ENCODE data around the gene GABRG3. TPM values are rescaled to one million over a fixed set of nuclear protein-coding genes. Genes with fewer than 3 reads are reported as not detected.
"Not testable (repeated sequence)": the region's sequence is repeated elsewhere in the genome, so short reads cannot be mapped to it uniquely, and the experiment has no call there.

Gene GABRG3
- total RNA-seq, 4 donors from 2014 or later, result not detected

- H3K27me3 ChIP-seq, result no peaks in the 10 kb centered on the region
- H3K27ac ChIP-seq (replicated peaks in 1 of 4), result no peak overlapping the region
- TF ChIP-seq CTCF (IDR thresholded peaks at IDR 0.05) (no peak), POLR2A (IDR thresholded peaks at IDR 0.05; ENCODE audit: low read depth) (no peak), EP300 (IDR thresholded peaks at IDR 0.05) (no peak), POLR2AphosphoS5 (IDR thresholded peaks at IDR 0.05) (no peak)
- peaks cover 0 to 25% (median 22%) of the 10 kb centered on the region in 4 donors for H3K9me3 ChIP-seq
- 76% methylated on average over 2 of the region's 2 CpGs for WGBS
- H3K36me3 ChIP-seq, result no peaks in the 10 kb centered on the region
- H3K4me3 ChIP-seq, result no peak overlapping the region
- no peak for DNase-seq (ENCODE audit: extremely low spot score)
- H3K4me1 ChIP-seq, result no peaks in the 10 kb centered on the region
- intact Hi-C loops (cut with DNase I), result no loop called here
Measured at GRCh38 chr15:27175472-27176153, 204.6 kb downstream of the GABRG3 start.

DNA sequence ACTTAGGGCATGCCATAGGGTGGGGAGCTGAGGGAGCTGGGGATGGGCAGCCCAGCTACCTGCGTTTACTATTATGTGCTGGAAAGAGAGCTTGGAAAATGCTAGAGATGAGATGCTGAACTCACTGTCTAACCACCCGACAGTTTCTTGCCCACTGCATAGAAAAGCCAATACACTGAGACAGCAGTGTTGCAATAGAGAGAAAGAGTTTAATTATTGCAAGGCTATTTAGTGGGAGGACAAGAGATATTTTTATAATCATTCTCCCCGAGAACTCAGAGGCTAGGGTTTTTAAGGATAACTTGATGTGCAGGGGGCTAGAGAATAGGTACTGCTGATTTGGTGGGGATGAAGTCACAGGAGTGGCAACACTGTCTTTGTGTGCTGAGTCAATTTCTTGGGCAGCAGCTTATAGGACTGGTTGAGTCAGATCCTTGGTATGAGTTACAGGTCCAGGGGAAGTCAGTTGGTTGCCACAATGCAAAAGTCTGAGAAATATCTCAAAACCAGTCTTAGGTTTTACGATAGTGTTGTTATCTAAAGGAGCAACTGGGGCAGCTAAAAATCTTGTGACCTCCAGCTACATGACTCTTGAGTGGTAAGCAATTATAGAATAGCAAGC lies 205.9 kb downstream of the GABRG3 start:
- 88% methylated on average over 4 of the region's 4 CpGs for WGBS
- intact Hi-C loops (cut with DNase I), result no loop called here
- no peak overlapping the region for H3K4me3 ChIP-seq

DNA sequence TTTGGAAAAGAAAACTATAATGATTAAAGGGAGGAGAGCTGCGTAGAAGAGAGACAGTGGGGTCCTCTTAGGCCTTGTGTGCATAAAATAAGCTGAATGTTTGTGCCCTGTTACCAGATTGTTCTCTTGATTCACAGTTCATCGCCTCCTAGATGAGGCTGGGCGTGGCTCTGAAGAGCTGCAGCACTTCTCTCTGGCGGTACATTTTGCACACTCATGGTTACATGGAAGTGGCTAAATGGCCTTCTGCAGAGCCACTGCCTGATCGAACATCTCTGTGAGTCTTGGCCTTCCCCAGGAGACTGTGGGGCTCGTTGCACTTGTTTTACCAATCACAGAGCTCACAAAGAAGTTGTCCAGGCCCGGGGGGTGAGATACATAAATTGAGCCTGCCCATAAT lies 208.8 kb downstream of the GABRG3 start:
- Histone ChIP-seq H3K4me3 (no peak overlapping the region), H3K9me3 (peaks cover 0 to 25% (median 22%) of the 10 kb centered on the region in 4 donors), H3K36me3 (no peaks in the 10 kb centered on the region), H3K27ac (replicated peaks in 1 of 4) (no peak overlapping the region), H3K4me1 (no peaks in the 10 kb centered on the region), H3K27me3 (no peaks in the 10 kb centered on the region)
- intact Hi-C loops (cut with DNase I), result no loop called here
- DNase-seq (ENCODE audit: extremely low spot score), result no peak
- TF ChIP-seq POLR2AphosphoS5 (IDR thresholded peaks at IDR 0.05), result no peak
- 70% methylated on average over 7 of the region's 7 CpGs for WGBS

More for the DNA sequence above, 205.9 kb downstream of the GABRG3 start:
- TF ChIP-seq EP300 (IDR thresholded peaks at IDR 0.05) (no peak), POLR2A (IDR thresholded peaks at IDR 0.05; ENCODE audit: low read depth) (no peak), POLR2AphosphoS5 (IDR thresholded peaks at IDR 0.05) (no peak), CTCF (IDR thresholded peaks at IDR 0.05) (no peak)
- no peaks in the 10 kb centered on the region for H3K27me3 ChIP-seq
- H3K4me1 ChIP-seq, result no peaks in the 10 kb centered on the region
- H3K27ac ChIP-seq (replicated peaks in 1 of 4), result no peak overlapping the region
- H3K9me3 ChIP-seq, result peaks cover 0 to 25% (median 22%) of the 10 kb centered on the region in 4 donors
- H3K36me3 ChIP-seq, result no peaks in the 10 kb centered on the region
- no peak for DNase-seq (ENCODE audit: extremely low spot score)

DNA sequence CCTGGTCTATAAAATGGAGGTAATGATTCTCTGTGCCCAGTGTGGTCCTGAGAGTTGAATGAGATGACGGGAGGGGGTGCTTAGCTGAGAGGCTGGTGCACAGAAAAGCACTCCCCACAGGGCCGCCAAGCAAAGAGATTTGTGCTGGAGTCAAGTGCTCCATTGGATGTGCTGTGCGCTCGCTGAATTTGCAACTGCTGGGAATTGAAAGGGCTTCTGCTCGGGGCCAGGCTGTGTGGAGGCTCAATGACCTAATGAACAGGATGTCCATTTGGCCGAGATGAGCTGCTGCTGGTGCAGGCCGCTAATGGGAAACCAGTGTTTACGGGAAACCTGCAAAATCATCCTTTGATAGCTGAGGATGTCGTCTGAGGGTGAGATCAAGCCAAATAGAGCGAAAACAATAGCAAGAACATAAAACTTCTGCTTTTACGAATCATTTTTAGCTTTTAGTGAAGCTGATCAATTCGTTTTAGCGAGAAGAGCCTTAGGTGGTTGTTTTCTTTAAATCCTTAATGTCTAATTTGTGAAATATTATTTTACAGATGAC lies 211.7 kb downstream of the GABRG3 start:
- intact Hi-C loops (cut with DNase I), result no loop called here
- Histone ChIP-seq H3K27ac (replicated peaks in 1 of 4) (no peak overlapping the region), H3K9me3 (peaks cover 0 to 11% (median 0%) of the 10 kb centered on the region in 4 donors), H3K36me3 (no peaks in the 10 kb centered on the region), H3K4me3 (no peak overlapping the region), H3K4me1 (no peaks in the 10 kb centered on the region), H3K27me3 (no peaks in the 10 kb centered on the region)
- DNase-seq (ENCODE audit: extremely low spot score), result no peak
- 71% methylated on average over 13 of the region's 13 CpGs for WGBS
- TF ChIP-seq CTCF (IDR thresholded peaks at IDR 0.05), result no peak
- no peak for TF ChIP-seq EP300 (IDR thresholded peaks at IDR 0.05)
- TF ChIP-seq POLR2AphosphoS5 (IDR thresholded peaks at IDR 0.05), result no peak
- no peak for TF ChIP-seq POLR2A (IDR thresholded peaks at IDR 0.05; ENCODE audit: low read depth)

DNA sequence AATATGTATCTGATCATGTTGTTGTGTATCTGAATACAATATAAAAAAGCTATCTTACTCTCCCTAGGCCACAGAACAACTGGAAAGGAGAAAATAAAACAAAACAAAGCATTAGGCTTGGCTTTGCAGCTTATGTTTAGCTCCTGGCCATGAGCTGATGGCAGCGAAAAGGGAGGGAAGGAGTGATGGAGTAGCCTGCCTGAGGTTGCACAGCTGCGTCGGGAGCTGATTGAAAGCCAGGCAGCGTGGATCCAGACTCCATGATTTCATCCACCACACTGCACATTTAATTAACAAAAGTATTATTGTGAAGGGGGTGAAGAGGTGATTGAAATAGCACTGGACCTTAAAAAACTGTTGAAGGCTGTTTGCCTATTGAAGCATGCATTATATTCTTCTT lies 212.2 kb downstream of the GABRG3 start:
- DNase-seq (ENCODE audit: extremely low spot score), result no peak
- Histone ChIP-seq H3K27ac (replicated peaks in 1 of 4) (no peak overlapping the region), H3K36me3 (no peaks in the 10 kb centered on the region), H3K27me3 (no peaks in the 10 kb centered on the region), H3K4me3 (no peak overlapping the region), H3K9me3 (peaks cover 0 to 7% (median 0%) of the 10 kb centered on the region in 4 donors), H3K4me1 (no peaks in the 10 kb centered on the region)
- TF ChIP-seq POLR2AphosphoS5 (IDR thresholded peaks at IDR 0.05), result no peak
- TF ChIP-seq EP300 (IDR thresholded peaks at IDR 0.05), result no peak
- TF ChIP-seq CTCF (IDR thresholded peaks at IDR 0.05), result no peak
- no peak for TF ChIP-seq POLR2A (IDR thresholded peaks at IDR 0.05; ENCODE audit: low read depth)
- 32% methylated on average over 4 of the region's 4 CpGs for WGBS
- intact Hi-C loops (cut with DNase I), result no loop called here

- H3K4me1 ChIP-seq; DNase-seq (ENCODE audit: extremely low spot score); intact Hi-C loops (cut with DNase I); H3K36me3 ChIP-seq; H3K27ac ChIP-seq (replicated peaks in 1 of 4); H3K27me3 ChIP-seq; H3K4me3 ChIP-seq: not testable (repeated sequence)
- peaks cover 0 to 12% (median 0%) of the 10 kb centered on the region in 4 donors for H3K9me3 ChIP-seq
- WGBS, result 76% methylated on average over 4 of the region's 4 CpGs
Measured at GRCh38 chr15:27191515-27191914, 220.5 kb downstream of the GABRG3 start.
